Stimulated activated CD8-positive, alpha-beta memory T cell treated with anti-CD3 and anti-CD28 coated beads, Interleukin-7, amount 100 ng/mL, for 24 hours (primary cell): ENCODE data around the gene MAPKAP1.

Experiments
- DNase-seq: peaks from one replicate; pipeline ENCODE4 v3.0.0-alpha.2; 2020; ENCODE audit warnings: low read depth

Gene MAPKAP1

GRCh38 chr9:125511789-125512660, 195.0 kb downstream of the MAPKAP1 start:
- DNase-seq: no peak

DNA sequence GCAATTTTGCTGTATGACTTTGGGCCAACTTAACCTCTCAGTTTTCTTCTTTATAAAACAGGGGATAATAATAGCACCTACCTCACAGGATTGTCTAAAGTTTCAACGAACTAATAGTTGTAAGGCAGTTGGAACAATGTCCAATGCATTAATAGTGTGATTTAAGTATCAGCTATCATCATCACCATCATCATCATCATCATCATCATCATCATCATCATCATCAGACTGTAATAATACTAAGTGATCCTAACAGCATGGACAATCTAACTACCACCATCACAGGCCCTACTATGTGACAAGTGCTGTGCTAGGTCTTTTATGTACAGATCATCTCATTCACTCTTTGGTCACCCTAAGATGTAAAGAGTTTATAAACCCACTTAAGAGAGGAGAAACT, 196.0 kb downstream of the MAPKAP1 start:
- DNase-seq: no peak

DNA sequence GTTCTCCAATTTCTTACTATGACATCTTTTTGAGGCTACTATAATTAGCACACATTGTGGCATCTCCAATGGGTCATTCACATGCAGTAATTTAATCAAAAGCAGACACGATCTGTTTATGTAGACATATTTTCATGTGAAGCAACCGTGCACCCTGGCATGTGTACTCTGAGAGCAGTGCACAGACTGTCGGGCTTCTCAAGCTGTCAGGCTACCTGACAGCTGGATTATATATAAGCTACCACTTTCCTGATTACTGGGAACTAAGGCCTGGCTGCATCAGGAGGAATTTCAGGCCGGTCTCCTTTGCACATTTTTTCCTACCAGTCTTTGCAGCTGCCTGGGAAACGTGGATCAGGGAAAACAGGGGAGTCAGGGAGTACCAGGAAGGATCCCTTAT, 197.5 kb downstream of the MAPKAP1 start:
- DNase-seq: no peak

GRCh38 chr9:125508249-125508648, 198.8 kb downstream of the MAPKAP1 start:
- DNase-seq: no peak

GRCh38 chr9:125507226-125507625, 199.8 kb downstream of the MAPKAP1 start:
- DNase-seq: no peak

DNA sequence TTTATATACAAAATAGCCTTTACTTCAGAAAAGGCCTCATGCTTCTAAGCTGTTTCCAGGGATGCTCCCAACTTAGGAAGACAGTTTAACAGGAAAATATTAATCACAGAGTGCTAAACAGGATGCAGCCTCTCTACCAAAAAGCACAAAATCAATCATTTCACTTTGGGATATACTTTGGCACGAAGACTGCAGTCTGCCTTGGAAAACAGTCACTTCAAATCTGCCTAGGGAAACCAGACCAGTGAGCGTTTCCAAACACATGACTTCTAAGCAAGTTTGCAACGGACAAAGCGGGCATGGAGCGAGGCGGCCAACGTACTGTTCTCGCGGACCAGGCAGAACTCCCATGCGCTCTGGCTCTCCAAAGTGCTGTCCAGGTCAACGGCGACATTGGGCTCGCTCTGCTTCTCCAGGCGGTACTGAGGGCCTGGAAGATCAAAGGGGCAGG, 201.0 kb downstream of the MAPKAP1 start:
- no peak for DNase-seq

- DNase-seq: no peak
Observed at GRCh38 chr9:125504616-125505015, 202.4 kb downstream of the MAPKAP1 start.

DNA sequence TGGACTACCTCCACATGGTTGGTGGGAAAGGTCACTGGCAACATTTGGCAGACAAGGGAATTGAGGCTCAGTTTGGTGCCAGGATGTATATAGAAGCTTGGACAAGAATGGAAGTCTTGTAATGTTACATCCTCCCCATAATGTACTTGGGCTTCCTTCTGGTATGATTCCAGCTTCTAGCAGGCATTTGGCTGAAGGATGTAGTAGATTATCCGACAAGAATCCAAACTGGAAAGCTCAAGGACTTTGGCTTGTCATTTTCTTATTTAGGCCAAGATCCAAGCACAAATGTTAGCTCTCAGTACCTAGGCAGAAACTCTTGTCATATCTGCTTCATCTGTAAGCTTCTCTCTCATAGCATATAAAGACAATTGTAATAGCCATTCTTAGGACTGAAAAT, 209.1 kb downstream of the MAPKAP1 start:
- no peak for DNase-seq

DNA sequence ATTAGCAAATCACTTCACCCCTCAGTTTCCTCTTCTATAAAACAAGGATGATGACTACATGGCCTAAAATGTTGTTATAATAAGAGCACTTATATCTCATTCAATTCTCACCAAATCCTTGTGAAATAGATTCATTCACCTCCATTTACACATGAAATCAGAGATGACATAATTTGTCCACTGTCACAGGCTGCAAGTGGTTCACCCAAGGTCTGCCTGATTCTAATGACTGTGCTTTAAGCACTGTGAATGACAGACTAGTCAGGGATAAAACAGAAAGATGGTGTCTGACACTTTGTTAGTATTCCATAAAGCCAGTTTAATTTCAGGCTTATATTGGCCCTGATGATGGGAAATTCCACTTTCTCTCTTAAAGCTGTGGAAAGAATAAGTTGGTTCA, 209.5 kb downstream of the MAPKAP1 start:
- DNase-seq: no peak

GRCh38 chr9:125496313-125496834, 210.6 kb downstream of the MAPKAP1 start:
- DNase-seq: no peak

GRCh38 chr9:125495172-125496119, 211.6 kb downstream of the MAPKAP1 start:
- no peak for DNase-seq

DNA sequence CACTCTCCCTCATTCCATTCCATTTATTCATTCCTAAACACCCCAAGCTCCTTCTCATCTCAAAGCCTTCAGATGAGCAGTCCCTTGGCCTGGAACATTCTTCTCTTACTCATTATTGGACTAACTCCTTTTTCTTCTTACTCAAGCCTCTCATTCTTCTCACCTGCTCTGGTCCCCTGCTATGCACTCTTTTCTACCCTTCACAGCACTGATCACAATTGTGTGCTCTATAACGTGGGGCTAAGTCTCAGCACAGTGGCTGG, 212.4 kb downstream of the MAPKAP1 start:
- DNase-seq: no peak

DNA sequence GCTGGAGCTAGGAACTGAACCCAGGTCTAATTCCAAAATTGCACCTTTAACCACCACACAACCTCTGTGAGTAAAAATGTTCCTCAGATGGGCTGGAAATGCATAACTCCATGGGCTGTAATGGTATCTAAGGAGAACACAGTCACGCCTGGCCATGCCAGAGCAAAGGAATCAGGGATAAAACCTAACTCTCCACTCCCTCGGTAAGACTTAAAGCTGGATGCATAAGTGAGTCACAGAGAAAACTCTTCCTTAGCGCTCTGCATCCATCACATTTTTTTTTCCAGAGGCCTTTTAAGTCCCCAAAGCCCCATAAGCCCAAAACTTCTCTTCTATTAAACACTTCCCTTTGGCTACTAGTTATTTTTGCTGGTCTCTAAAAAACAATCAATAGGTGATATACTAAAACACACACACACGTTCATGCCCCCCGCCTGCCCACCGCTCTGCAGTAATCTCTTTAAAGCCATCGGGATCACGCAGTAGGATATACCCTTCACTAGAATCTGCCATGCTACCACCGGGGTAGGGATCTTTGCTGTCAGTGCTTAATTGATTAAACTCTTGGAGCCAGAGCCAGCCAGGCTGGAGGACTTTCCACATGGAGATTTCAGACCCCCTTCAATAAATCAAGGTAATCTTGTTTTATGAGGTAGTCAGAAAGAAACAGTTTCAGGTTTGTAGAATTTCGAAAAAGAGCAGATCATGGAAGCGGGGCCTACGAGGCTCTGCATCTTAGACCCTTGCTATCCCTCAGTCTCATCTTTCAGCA, 212.9 kb downstream of the MAPKAP1 start:
- DNase-seq: no peak

DNA sequence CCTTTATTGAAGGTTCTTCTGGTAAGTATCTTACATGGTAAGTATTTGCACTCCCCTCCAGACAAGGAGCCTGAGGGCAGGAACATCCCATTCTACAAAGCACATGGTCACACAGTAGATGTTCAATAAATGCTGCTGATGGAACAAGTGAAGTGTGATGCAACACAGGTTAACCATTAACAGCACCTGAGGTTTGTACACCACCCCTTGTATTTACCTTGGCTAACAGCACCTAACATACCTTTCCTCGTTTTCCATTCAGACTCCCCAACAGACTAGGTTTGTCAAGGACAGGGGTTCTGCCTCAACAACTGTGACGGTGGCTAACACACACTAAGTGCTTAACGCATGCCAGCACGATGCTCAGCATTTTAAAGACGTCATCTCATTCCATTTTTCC, 213.6 kb downstream of the MAPKAP1 start:
- DNase-seq: no peak

DNA sequence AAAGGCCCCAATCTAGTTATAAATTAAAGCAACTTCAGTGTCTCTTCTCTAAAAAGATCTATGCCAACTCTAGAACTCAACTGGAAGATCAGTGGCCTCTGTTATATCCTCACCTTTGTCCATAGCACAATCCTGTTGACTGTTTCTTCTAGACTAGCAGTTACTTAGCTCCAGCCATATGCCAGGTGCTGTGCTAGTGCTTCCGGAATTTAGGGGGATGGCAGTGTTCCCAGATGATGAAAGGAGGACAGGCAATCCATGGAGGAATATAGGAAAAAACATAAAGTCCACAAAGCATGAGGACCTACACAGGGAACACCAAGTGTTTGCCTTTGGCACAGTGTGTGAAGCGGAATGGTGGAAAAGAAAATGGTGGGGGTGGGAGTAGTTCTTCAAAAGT, 214.3 kb downstream of the MAPKAP1 start:
- DNase-seq: no peak

GRCh38 chr9:125487842-125488241, 219.2 kb downstream of the MAPKAP1 start:
- DNase-seq: no peak

DNA sequence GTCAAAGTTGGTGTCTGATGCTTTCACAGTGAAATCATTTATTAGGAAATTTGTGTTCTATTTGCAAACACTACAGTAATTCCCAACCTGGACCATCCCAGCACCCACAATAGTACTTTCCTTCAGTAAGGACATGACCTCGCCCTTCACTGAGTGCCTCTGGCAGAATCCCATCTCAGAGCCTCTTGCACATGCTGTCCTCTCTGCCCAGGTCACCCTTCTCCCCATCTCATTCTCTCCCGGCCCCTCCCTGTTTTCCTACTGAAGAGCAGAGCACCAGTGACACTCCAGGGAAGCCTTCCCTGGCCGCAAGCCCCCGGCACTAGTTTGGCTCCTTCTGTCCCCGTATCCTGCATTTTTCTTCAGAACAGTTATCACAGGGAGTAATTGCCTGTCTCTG, 220.4 kb downstream of the MAPKAP1 start:
- DNase-seq: no peak

- no peak for DNase-seq
Observed at GRCh38 chr9:125486152-125486508, 220.9 kb downstream of the MAPKAP1 start.

DNA sequence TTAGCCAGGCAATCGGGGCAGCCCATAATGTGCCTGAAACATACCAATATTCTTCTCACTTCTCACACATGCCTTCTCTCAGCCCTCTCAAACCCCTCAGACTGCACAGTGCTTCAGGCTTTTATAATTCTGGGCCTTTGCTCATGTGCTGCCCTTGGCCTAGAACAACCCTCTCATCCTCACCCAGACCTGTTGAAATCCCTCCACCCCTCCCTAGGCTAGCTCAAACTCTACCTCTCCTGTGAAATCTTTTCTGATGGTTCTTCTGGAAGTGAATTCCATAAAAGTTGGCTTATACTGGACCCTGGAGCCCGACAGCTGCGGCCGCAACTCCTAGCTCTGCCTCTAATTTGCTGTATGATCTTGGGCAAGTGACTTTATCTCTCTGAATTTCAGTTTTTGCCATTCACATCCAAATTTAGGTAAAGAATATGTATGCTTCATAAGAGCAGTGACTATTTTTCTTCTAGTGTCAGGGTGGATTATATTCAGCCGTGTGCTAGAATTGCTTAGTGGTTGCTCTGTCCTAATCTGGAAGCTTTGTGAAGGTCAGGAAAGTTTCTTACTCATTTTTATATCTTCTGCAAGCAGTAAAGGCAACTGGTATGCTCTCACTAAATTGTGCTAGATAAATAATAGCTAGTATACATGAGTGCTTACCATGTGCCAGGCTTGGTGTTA, 221.4 kb downstream of the MAPKAP1 start:
- no peak for DNase-seq

DNA sequence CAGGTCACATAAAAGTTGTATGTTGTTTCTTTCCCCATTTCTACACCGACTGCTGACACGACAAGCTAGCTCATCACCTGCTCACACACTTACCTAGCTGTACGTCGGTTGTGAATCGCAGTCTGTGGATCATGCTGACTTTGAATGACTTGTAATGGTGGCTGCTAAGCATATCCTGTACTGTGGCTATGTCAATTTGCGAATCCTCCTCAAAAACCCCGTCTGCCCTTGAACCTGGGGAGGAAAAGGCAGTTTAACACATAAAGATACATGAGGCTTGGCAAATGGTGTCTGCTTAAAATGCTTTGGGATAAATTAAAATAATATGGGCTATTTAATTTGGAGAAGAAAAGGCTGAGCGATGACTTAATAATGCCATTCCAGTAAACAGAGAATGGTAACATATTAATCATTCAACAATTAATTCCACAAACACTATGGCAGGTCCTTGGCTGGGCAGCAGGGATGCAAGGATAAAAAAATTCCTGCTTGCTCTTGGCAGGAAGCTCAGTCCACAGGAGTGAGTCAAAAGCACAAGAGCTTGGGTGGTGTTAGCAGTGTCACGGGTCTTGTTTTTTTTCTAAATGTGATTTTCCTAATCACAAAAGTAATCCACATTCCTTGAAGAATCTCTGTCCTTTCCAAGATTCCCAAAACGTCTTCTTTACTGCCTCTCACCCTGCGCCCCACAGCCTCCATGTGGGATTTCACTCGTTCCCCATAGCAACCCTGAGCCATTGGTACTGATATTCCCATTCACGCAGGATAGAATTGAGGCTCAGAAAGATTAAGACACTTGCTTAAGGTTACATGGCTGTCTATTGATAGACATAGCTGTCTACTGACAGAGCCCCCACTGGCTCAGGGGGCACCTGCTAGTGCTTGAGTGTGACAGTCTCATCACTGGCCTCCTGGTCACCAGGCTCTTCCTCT, 222.4 kb downstream of the MAPKAP1 start:
- DNase-seq: no peak

DNA sequence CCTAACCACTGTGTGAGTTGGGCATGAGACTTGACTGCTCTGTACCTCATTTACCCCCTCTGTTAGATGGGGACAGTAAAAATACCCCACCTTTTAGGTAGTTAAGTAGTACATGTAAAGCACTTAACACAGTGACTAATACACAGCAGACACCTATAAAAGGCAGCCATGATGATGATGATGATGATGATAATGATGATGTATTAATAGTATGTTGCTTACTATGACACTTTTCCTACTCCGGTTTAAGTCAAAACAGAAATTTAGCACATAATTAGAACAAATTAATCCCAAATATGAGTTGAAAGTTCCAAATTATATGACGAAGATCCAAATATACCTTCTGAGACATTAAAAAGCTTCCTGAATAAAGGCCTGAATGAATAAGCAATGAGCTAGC, 223.3 kb downstream of the MAPKAP1 start:
- DNase-seq: no peak
